Measurements from ENCODE around the gene SOBP. TPM values are rescaled to one million over a fixed set of nuclear protein-coding genes. Genes with fewer than 3 reads are reported as not detected.

SOBP gene
- total and polyA plus RNA-seq, 2 donors (not counting 3 experiments of a cell fraction or from before 2014, with no cell fraction given), result 0.35 to 6.6 TPM

DNA sequence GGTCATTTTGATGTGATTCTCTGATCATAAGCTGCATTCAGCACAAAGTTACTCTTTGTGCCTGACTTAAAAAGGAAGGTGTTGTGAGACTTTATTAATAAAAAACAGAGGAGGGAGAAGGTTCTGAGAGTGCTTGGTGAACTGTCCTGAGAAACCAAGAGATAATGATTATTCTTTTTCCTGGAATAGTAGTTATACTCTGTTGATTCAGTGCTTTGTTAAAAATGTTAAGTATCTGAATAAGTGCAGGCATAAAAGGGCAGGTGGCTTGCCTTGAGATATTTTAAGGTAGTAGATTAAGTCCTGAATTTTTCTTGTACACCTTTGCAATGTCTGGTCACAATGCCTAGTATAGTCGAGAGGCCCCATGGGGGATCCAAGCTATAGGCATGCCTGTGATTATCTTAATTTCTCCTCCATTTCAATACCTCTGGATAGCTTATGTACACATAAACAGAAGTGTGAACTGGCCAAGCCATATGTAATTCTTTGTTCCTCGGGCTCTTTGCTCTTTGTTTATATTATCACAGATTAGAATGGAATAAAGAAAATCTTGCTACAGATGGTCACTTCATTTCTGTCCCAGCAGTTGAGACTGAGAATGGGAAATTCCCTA lies 50.0 kb downstream of the SOBP start:
- CTCF ChIA-PET, result no interaction called here
- H3K4me2 ChIP-seq (ENCODE audit: insufficient read depth, low read length), result no peak overlapping the region
- DNase-seq (ENCODE audit: low read depth, low spot score) (no peak), FAIRE-seq (no peak)
- H3K4me3 ChIP-seq (replicated peaks in 1 of 3; ENCODE audit: insufficient read depth in 1 of 3, low read depth in 1 of 3, low read length in 3 of 3), result no peak overlapping the region
- no peaks in the 10 kb centered on the region for H3K36me3 ChIP-seq (ENCODE audit: control insufficient read depth in 2 of 2, extremely low read depth in 1 of 2, insufficient read depth in 2 of 2, low read length in 2 of 2)
- no peaks in the 10 kb centered on the region for H3K79me2 ChIP-seq (ENCODE audit: control insufficient read depth, insufficient read depth, low read length)
- H3K27me3 ChIP-seq (ENCODE audit: control insufficient read depth in 2 of 2, insufficient read depth in 2 of 2, low read length in 2 of 2), result no peaks in the 10 kb centered on the region
- no peak overlapping the region for H3K27ac ChIP-seq (ENCODE audit: insufficient read depth, low read depth, low read length)
- H2AFZ ChIP-seq (ENCODE audit: low read depth, low read length), result no peak overlapping the region
- intact Hi-C loops (cut with micrococcal nuclease) (no loop called here), dilution Hi-C loops (cut with MboI; ENCODE audit: extremely low pct_ligation_motif_present, low sequenced_read_pairs) (no loop called here)
- no peak for TF ChIP-seq EZH2 (IDR thresholded peaks at IDR 0.05; ENCODE audit: borderline replicate concordance, low read depth, low read length, severe bottlenecking)
- TF ChIP-seq, protein P1, sequence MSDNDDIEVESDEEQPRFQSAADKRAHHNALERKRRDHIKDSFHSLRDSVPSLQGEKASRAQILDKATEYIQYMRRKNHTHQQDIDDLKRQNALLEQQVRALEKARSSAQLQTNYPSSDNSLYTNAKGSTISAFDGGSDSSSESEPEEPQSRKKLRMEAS (IDR thresholded peaks at IDR 0.05; ENCODE audit: insufficient read depth, insufficient read length), result no peak
- TF ChIP-seq FOS (IDR thresholded peaks at IDR 0.05; ENCODE audit: borderline replicate concordance, insufficient read depth, low read length), result no peak
- no peak for TF ChIP-seq MYC (IDR thresholded peaks at IDR 0.05; ENCODE audit: low read depth, low read length)
- H3K4me1 ChIP-seq (ENCODE audit: control insufficient read depth, extremely low read depth, insufficient read depth, low read length), result no peaks in the 10 kb centered on the region
- no TSS peak for BruUV-seq (replicated peaks)
- H3K9me3 ChIP-seq (replicated peaks; ENCODE audit: control insufficient read depth, insufficient read depth, low read length), result no peaks in the 10 kb centered on the region
- H3K9me1 ChIP-seq (replicated peaks; ENCODE audit: control insufficient read depth, extremely low read depth, insufficient read depth, low read length), result no peaks in the 10 kb centered on the region
- H4K20me1 ChIP-seq (replicated peaks; ENCODE audit: control insufficient read depth, extremely low read depth, insufficient read depth, low read length), result no peaks in the 10 kb centered on the region
- no peak overlapping the region for H3K9ac ChIP-seq (replicated peaks; ENCODE audit: extremely low read depth, insufficient read depth, low read length)
- POLR2A ChIA-PET, result no interaction called here

DNA sequence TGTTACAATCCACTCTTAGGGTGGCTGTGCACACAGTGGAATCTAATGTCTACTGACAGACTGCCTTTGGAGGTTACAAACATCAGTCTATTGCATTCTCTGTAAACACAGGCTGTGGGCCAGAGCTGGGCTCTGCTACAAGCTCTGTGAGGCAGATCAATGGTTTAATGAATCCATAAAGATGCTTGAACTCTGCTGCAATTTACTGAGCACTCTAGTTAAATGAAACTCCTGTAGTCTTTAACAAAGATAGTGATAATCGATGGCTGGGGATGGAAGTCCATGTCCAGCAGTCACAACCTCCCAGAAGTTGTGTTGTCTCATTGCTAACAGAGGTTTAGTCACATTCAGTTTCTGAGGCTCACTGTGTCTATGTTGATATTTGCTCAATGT lies 50.5 kb downstream of the SOBP start:
- no TSS peak for BruUV-seq (replicated peaks)
- Histone ChIP-seq H3K79me2 (ENCODE audit: control insufficient read depth, insufficient read depth, low read length) (no peaks in the 10 kb centered on the region), H3K9ac (replicated peaks; ENCODE audit: extremely low read depth, insufficient read depth, low read length) (no peak overlapping the region), H3K9me3 (replicated peaks; ENCODE audit: control insufficient read depth, insufficient read depth, low read length) (no peaks in the 10 kb centered on the region), H3K4me1 (ENCODE audit: control insufficient read depth, extremely low read depth, insufficient read depth, low read length) (no peaks in the 10 kb centered on the region), H3K9me1 (replicated peaks; ENCODE audit: control insufficient read depth, extremely low read depth, insufficient read depth, low read length) (no peaks in the 10 kb centered on the region), H3K27me3 (ENCODE audit: control insufficient read depth in 2 of 2, insufficient read depth in 2 of 2, low read length in 2 of 2) (no peaks in the 10 kb centered on the region), H3K27ac (ENCODE audit: insufficient read depth, low read depth, low read length) (no peak overlapping the region), H3K4me3 (replicated peaks in 1 of 3; ENCODE audit: insufficient read depth in 1 of 3, low read depth in 1 of 3, low read length in 3 of 3) (no peak overlapping the region), H3K36me3 (ENCODE audit: control insufficient read depth in 2 of 2, extremely low read depth in 1 of 2, insufficient read depth in 2 of 2, low read length in 2 of 2) (no peaks in the 10 kb centered on the region), H4K20me1 (replicated peaks; ENCODE audit: control insufficient read depth, extremely low read depth, insufficient read depth, low read length) (no peaks in the 10 kb centered on the region), H3K4me2 (ENCODE audit: insufficient read depth, low read length) (no peak overlapping the region), H2AFZ (ENCODE audit: low read depth, low read length) (no peak overlapping the region)
- TF ChIP-seq MYC (IDR thresholded peaks at IDR 0.05; ENCODE audit: low read depth, low read length) (no peak), FOS (IDR thresholded peaks at IDR 0.05; ENCODE audit: borderline replicate concordance, insufficient read depth, low read length) (no peak), EZH2 (IDR thresholded peaks at IDR 0.05; ENCODE audit: borderline replicate concordance, low read depth, low read length, severe bottlenecking) (no peak), JUN (IDR thresholded peaks at IDR 0.05; ENCODE audit: borderline replicate concordance, insufficient read depth, insufficient read length, low read depth) (no peak), GATA2 (IDR thresholded peaks at IDR 0.05; ENCODE audit: insufficient read depth, insufficient read length, low read depth, low read length) (no peak), POLR2AphosphoS5 (IDR thresholded peaks at IDR 0.05; ENCODE audit: insufficient read depth, low read depth, low read length) (no peak), POLR2A (IDR thresholded peaks at IDR 0.05; ENCODE audit: low read depth, low read length) (no peak)
- TF ChIP-seq, protein P2, sequence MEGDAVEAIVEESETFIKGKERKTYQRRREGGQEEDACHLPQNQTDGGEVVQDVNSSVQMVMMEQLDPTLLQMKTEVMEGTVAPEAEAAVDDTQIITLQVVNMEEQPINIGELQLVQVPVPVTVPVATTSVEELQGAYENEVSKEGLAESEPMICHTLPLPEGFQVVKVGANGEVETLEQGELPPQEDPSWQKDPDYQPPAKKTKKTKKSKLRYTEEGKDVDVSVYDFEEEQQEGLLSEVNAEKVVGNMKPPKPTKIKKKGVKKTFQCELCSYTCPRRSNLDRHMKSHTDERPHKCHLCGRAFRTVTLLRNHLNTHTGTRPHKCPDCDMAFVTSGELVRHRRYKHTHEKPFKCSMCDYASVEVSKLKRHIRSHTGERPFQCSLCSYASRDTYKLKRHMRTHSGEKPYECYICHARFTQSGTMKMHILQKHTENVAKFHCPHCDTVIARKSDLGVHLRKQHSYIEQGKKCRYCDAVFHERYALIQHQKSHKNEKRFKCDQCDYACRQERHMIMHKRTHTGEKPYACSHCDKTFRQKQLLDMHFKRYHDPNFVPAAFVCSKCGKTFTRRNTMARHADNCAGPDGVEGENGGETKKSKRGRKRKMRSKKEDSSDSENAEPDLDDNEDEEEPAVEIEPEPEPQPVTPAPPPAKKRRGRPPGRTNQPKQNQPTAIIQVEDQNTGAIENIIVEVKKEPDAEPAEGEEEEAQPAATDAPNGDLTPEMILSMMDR (IDR thresholded peaks at IDR 0.05; ENCODE audit: extremely low read depth in 1 of 2, insufficient read depth in 1 of 2, low read depth in 1 of 2, low read length in 2 of 2), result no peak
- TF ChIP-seq, protein P1 (IDR thresholded peaks at IDR 0.05; ENCODE audit: insufficient read depth, insufficient read length), result no peak
- FAIRE-seq (no peak), DNase-seq (ENCODE audit: low read depth, low spot score) (no peak)
- ChIA-PET CTCF (interaction anchor here (1.1 kb wide), 1 partner anchor 47 kb away, joined by 3 read pairs; no protein-coding TSS in a partner anchor), POLR2A (no interaction called here)
- dilution Hi-C loops (cut with MboI; ENCODE audit: extremely low pct_ligation_motif_present, low sequenced_read_pairs) (no loop called here), intact Hi-C loops (cut with micrococcal nuclease) (no loop called here)
